NT2/D1 (cell line): ENCODE measurements around the gene PRKAG2.

Experiments
- DNase-seq: peaks from one replicate; pipeline ENCODE4 v3.0.0-alpha.2; 2011; ENCODE audit warnings: low read depth, low spot score
- H3K27me3 ChIP-seq: 2 replicates; pipeline ENCODE4 v1.6.0; 2011; ENCODE audit warnings: mild to moderate bottlenecking; ENCODE audit not compliant: insufficient read length, insufficient read depth
- H3K36me3 ChIP-seq: 2 replicates; pipeline ENCODE4 v1.6.1; 2011; ENCODE audit warnings: mild to moderate bottlenecking, low read length, mixed read lengths; ENCODE audit not compliant: insufficient read depth, insufficient read length
- H3K4me1 ChIP-seq: 2 replicates; pipeline ENCODE4 v1.5.1; 2011; ENCODE audit not compliant: insufficient read depth, insufficient read length
- H3K4me3 ChIP-seq: 2 replicates; pipeline ENCODE4 v1.5.1; 2011; ENCODE audit warnings: low read depth; ENCODE audit not compliant: insufficient read length
- H3K9ac ChIP-seq: 2 replicates; pipeline ENCODE4 v1.6.0; 2011; ENCODE audit warnings: low read depth; ENCODE audit not compliant: insufficient read length
- H3K9me3 ChIP-seq: 2 replicates; pipeline ENCODE4 v1.5.1; 2011; ENCODE audit warnings: mild to moderate bottlenecking, low read length; ENCODE audit not compliant: insufficient read depth
- SUZ12 ChIP-seq: IDR thresholded peaks from 2 replicates; pipeline ENCODE4 v1.6.1; 2011; ENCODE audit not compliant: insufficient read length, insufficient read depth; ENCODE audit errors: extremely low read depth
- YY1 ChIP-seq: IDR thresholded peaks from 2 replicates; pipeline ENCODE4 v1.6.1; 2011; ENCODE audit not compliant: insufficient read length, insufficient read depth
- ZNF274 ChIP-seq: IDR thresholded peaks from 2 replicates; pipeline ENCODE4 v1.6.1; 2011; ENCODE audit warnings: mild to moderate bottlenecking, low read depth, low read length

The PRKAG2 gene

DNA sequence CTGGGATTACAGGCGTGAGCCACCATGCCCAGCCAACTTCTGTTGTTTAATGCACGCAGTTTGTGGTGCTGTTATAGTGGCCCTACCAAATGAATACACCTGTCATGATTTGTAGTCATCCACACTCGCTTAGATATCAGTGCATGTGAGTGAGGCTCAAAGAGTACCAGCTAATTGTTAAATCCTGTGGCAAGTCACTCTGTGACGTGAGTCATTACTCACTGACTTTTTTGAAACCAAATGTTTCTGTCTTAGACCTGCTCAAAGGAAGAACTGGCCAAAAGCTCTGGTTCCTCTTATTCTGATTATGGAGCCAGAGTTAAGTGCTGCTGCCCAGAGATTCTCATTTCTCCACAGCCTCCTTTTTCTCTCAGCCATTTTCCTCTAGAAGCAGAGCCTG, 109.4 kb downstream of the PRKAG2 start:
- Histone ChIP-seq H3K4me1 (no peaks in the 10 kb centered on the region), H3K36me3 (no peaks in the 10 kb centered on the region), H3K9me3 (no peaks in the 10 kb centered on the region), H3K27me3 (no peaks in the 10 kb centered on the region), H3K4me3 (no peak overlapping the region), H3K9ac (no peak overlapping the region)
- no peak for DNase-seq
- TF ChIP-seq SUZ12 (no peak), ZNF274 (no peak), YY1 (no peak)

- no peak for TF ChIP-seq YY1
- TF ChIP-seq SUZ12, result no peak
- TF ChIP-seq ZNF274, result no peak
These were observed 112.6 kb downstream of the PRKAG2 start for GRCh38 chr7:151764056-151764920.

GRCh38 chr7:151763420-151763984, 113.4 kb downstream of the PRKAG2 start:
- no peak overlapping the region for H3K4me3 ChIP-seq
- no peaks in the 10 kb centered on the region for H3K27me3 ChIP-seq
- H3K9ac ChIP-seq, result no peak overlapping the region
- H3K9me3 ChIP-seq, result no peaks in the 10 kb centered on the region
- no peaks in the 10 kb centered on the region for H3K36me3 ChIP-seq
- no peak for DNase-seq
- TF ChIP-seq SUZ12 (no peak), ZNF274 (no peak), YY1 (no peak)
- H3K4me1 ChIP-seq, result no peaks in the 10 kb centered on the region

More at GRCh38 chr7:151764056-151764920, 112.6 kb downstream of the PRKAG2 start:
- Histone ChIP-seq H3K27me3 (no peaks in the 10 kb centered on the region), H3K4me1 (no peaks in the 10 kb centered on the region), H3K9ac (no peak overlapping the region), H3K9me3 (no peaks in the 10 kb centered on the region), H3K4me3 (no peak overlapping the region), H3K36me3 (no peaks in the 10 kb centered on the region)
- DNase-seq, result no peak

DNA sequence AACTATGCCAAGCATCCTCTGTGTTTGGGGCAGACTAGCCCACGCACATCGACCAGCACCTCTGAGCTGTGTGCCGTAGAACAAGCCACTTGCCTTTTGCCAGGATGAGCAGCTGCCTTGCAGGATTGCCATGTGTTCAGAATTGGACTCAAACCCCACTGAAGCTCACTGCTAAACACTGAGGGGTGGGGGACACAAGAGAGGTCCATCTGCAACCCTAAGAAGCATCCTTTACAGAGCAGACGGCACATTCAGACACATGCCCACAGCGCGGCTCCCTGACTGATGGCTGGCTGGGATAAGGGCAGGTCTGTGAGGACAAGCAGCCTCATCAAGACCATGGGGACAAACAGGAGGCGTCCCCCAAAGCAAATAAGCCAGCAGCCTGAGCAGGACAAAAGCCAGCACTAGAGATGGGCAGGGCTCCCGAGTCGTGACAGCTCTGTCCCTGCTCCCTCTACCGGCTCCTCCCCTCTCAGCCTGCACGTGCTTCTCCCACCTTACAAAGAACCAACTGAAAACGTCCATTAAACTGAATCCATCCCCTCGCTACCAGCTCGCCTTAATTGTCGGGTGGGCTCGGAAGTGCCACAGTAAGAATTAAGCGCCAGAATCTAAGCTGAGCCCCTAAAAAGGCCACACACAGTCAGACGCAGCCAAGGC, 114.2 kb downstream of the PRKAG2 start:
- DNase-seq, result no peak
- H3K9ac ChIP-seq, result no peak overlapping the region
- H3K9me3 ChIP-seq, result no peaks in the 10 kb centered on the region
- no peak overlapping the region for H3K4me3 ChIP-seq
- H3K36me3 ChIP-seq, result no peaks in the 10 kb centered on the region
- no peaks in the 10 kb centered on the region for H3K27me3 ChIP-seq
- H3K4me1 ChIP-seq, result no peaks in the 10 kb centered on the region
- no peak for TF ChIP-seq ZNF274
- no peak for TF ChIP-seq SUZ12
- no peak for TF ChIP-seq YY1

GRCh38 chr7:151761957-151762356, 115.0 kb downstream of the PRKAG2 start:
- Histone ChIP-seq H3K27me3 (no peaks in the 10 kb centered on the region), H3K4me3 (no peak overlapping the region), H3K36me3 (no peaks in the 10 kb centered on the region), H3K9me3 (no peaks in the 10 kb centered on the region), H3K4me1 (no peaks in the 10 kb centered on the region), H3K9ac (no peak overlapping the region)
- no peak for TF ChIP-seq ZNF274
- no peak for TF ChIP-seq YY1
- no peak for TF ChIP-seq SUZ12
- DNase-seq, result no peak

DNA sequence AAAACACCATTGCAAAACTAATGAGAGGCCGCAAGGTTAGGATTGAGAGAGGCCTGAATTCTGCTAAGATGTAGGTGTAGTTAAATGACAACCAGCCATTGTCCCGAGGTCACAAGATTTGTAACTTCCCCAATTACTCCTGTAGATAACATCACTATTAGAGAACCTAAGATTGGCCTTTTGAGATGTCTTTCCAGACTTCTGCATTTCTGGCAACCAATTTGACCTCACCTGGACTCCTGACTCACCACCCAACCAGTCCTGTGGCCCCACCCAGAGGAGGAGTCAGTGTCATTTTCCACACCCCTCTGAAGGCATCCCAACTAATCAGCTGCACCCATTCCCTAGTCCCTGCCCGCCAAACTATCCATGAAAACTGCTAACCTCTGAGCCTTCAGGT, 115.7 kb downstream of the PRKAG2 start:
- no peak for DNase-seq
- no peak for TF ChIP-seq SUZ12
- no peak for TF ChIP-seq YY1
- TF ChIP-seq ZNF274, result no peak
- peaks cover 2% of the 10 kb centered on the region for H3K4me1 ChIP-seq

DNA sequence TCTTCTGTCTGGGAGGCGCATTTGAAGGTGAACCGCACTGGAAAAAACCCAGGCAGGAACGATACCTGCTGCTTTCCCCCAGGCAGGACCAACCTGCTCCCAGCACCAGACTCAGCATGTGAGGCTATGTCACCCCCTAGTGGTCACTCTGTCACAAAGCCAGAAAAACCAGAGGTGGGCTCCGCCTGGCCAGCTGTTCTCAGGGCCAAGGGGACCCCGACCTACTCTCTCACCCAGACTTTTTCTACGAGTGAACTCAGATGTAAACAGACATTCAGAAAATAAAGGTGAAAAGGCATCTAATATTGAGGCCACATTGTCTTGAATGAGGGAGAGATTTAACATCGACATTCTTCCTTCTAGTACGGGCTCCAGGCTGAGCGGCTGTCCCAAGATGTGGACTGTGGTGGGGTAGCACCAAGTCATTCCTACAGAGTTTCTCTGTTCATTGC, 117.3 kb downstream of the PRKAG2 start:
- no peaks in the 10 kb centered on the region for H3K36me3 ChIP-seq
- H3K9me3 ChIP-seq, result no peaks in the 10 kb centered on the region
- no peak overlapping the region for H3K4me3 ChIP-seq
- peak; percentile 60 for DNase-seq
- H3K4me1 ChIP-seq, result peaks cover 11% of the 10 kb centered on the region
- TF ChIP-seq YY1 (no peak), SUZ12 (no peak), ZNF274 (no peak)
- H3K9ac ChIP-seq, result no peak overlapping the region
- H3K27me3 ChIP-seq, result no peaks in the 10 kb centered on the region

More for the DNA sequence above, 115.7 kb downstream of the PRKAG2 start:
- Histone ChIP-seq H3K4me3 (no peak overlapping the region), H3K36me3 (no peaks in the 10 kb centered on the region), H3K9ac (no peak overlapping the region), H3K27me3 (no peaks in the 10 kb centered on the region), H3K9me3 (no peaks in the 10 kb centered on the region)
